Hematopoietic multipotent progenitor cell treated with erythropoietin and hydrocortisone succinate and interleukin-3 and kit ligand, for 4 days (in vitro differentiated cells): ENCODE measurements around the gene WASHC1.
"Not testable (repeated sequence)": the region's sequence is repeated elsewhere in the genome, so short reads cannot be mapped to it uniquely, and the experiment has no call there.

Experiments used
- DNase-seq: peaks from one replicate; pipeline ENCODE4 v3.0.0-alpha.2; 2015

The WASHC1 gene

GRCh38 chr9:14129-14809, 15.0 kb downstream of the WASHC1 start:
- DNase-seq = not testable (repeated sequence)

- DNase-seq = not testable (repeated sequence)
These were observed 18.1 kb downstream of the WASHC1 start for GRCh38 chr9:11206-11605.

- not testable (repeated sequence) for DNase-seq
These were observed 18.6 kb downstream of the WASHC1 start for GRCh38 chr9:10653-11053.

GRCh38 chr9:10207-10606, 19.0 kb downstream of the WASHC1 start:
- DNase-seq = peak; percentile 22
